AG04450 (cell line): Measurements from ENCODE around the gene FOXF2. TPM values are rescaled to one million over a fixed set of nuclear protein-coding genes. Genes with fewer than 3 reads are reported as not detected.

Experiments
- CTCF ChIA-PET: fragments of 300-600, 350-600 bp; formaldehyde crosslinking; extraction: SDS; loops from one replicate; lab custom pipeline; 2022; ENCODE audit warnings: antibody characterized with exemption, inconsistent platforms; lab: Charles Lee
- POLR2A ChIA-PET: fragments of 350-600 bp; formaldehyde crosslinking; extraction: SDS; loops from one replicate; lab custom pipeline; 2021; ENCODE audit warnings: antibody characterized with exemption, inconsistent platforms; lab: Yijun Ruan, JAX
- DNase-seq: peaks from one replicate; pipeline ENCODE4 v3.0.0-alpha.2; 2011; ENCODE audit warnings: low read depth, low spot score
- H3K27ac ChIP-seq: one replicate; pipeline ENCODE4 v1.5.1; 2012; ENCODE audit warnings: low read depth, low read length, control low read depth
- H3K27me3 ChIP-seq: one replicate; pipeline ENCODE4 v1.6.0; 2012; ENCODE audit warnings: low read length; ENCODE audit not compliant: control insufficient read depth, insufficient read depth
- H3K4me3 ChIP-seq: 2 replicates; pipeline ENCODE4 v1.5.1; 2011; ENCODE audit warnings: mild to moderate bottlenecking, low read depth, low read length, control low read depth
- H3K9me3 ChIP-seq: 2 replicates; pipeline ENCODE4 v1.5.1; 2012; ENCODE audit warnings: low read length; ENCODE audit not compliant: control insufficient read depth, insufficient read depth
- CTCF ChIP-seq: IDR thresholded peaks from 2 replicates; pipeline ENCODE4 v1.5.1; 2011; ENCODE audit warnings: low read depth, low read length, control low read depth, inconsistent platforms
- polyA plus RNA-seq: library from polyadenylated mRNA; depleted of rRNA; stranded (reverse); fragments of >200 nt; gene quantifications from 2 replicates; pipeline ENCODE4 v1.2.3, GENCODE V29; 2011

FOXF2 gene
- polyA plus RNA-seq, 1 experiment: 17.3 TPM

GRCh38 chr6:1424306-1424927 lies 35.0 kb downstream of the FOXF2 start:
- no peak for DNase-seq
- no peak overlapping the region for H3K4me3 ChIP-seq
- ChIA-PET POLR2A (interaction anchor here (0.6 to 0.9 kb wide), 3 partner anchors 27 to 512 kb away, joined by 3 to 4 read pairs (median 3); no protein-coding TSS in a partner anchor), CTCF (interaction anchor here (0.6 to 7.6 kb wide), 22 partner anchors 9 to 1224 kb away, joined by 3 to 49 read pairs (median 4); no protein-coding TSS in a partner anchor)
- TF ChIP-seq CTCF: peak; percentile 78
- no peak overlapping the region for H3K27ac ChIP-seq
- H3K27me3 ChIP-seq: peaks cover 12% of the 10 kb centered on the region
- no peaks in the 10 kb centered on the region; the same call in 1 of the 2 replicates for H3K9me3 ChIP-seq

- ChIA-PET POLR2A (no interaction called here), CTCF (interaction anchor here (0.8 to 2.6 kb wide), 4 partner anchors 10 to 629 kb away, joined by 3 to 8 read pairs (median 8); no protein-coding TSS in a partner anchor)
- H3K4me3 ChIP-seq: no peak overlapping the region
Observed at GRCh38 chr6:1426416-1426815, 37.0 kb downstream of the FOXF2 start.

GRCh38 chr6:1435806-1436205 lies 46.4 kb downstream of the FOXF2 start:
- ChIA-PET POLR2A (no interaction called here), CTCF (interaction anchor here (0.7 to 3.2 kb wide), 19 partner anchors 12 to 843 kb away, joined by 3 to 56 read pairs (median 4); no protein-coding TSS in a partner anchor)
- Histone ChIP-seq H3K4me3 (no peak overlapping the region), H3K9me3 (no peaks in the 10 kb centered on the region), H3K27me3 (peaks cover 11% of the 10 kb centered on the region), H3K27ac (no peak overlapping the region)
- DNase-seq: no peak
- TF ChIP-seq CTCF: no peak

More at GRCh38 chr6:1426416-1426815, 37.0 kb downstream of the FOXF2 start:
- TF ChIP-seq CTCF: no peak
- no peak for DNase-seq
- H3K9me3 ChIP-seq: no peaks in the 10 kb centered on the region; the same call in 1 of the 2 replicates
- peaks cover 9% of the 10 kb centered on the region for H3K27me3 ChIP-seq
- no peak overlapping the region for H3K27ac ChIP-seq

- CTCF ChIA-PET: interaction anchor here (0.5 to 3.2 kb wide), 34 partner anchors 10 to 1129 kb away, joined by 3 to 56 read pairs (median 4); no protein-coding TSS in a partner anchor
- no peaks in the 10 kb centered on the region for H3K9me3 ChIP-seq
- no peak overlapping the region for H3K4me3 ChIP-seq
- POLR2A ChIA-PET: no interaction called here
- DNase-seq: peak; percentile 36
- peak; percentile 78 for TF ChIP-seq CTCF
- H3K27me3 ChIP-seq: peaks cover 11% of the 10 kb centered on the region
- no peak overlapping the region for H3K27ac ChIP-seq
Observed at GRCh38 chr6:1436334-1437306, 47.2 kb downstream of the FOXF2 start.
